ENCODE results near the gene SPATA31C2. TPM values are rescaled to one million over a fixed set of nuclear protein-coding genes. Genes with fewer than 3 reads are reported as not detected.
"Not testable (repeated sequence)": the region's sequence is repeated elsewhere in the genome, so short reads cannot be mapped to it uniquely, and the experiment has no call there.

The SPATA31C2 gene
- total RNA-seq: not detected in 2 replicates

DNA sequence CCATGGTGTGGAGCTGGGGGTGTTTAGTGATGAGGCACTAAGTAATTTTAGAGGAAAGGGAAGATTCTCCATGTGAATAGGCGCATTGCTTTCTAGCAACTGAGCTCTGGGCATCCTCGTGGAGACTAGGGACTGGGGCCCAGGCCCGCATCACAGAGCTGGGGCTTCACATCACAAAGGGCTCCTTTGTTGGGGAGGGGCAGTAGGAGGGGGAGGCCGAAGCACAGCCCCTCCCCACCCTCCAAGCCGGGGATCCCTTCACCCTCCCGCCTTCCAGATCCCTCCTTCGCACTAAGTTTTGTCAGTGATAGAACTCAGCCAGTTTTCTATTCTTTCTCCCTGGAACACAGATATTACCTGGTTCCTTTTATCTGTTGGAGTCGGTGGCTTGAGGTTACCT lies at the start of gene SPATA31C2:
TSS of gene SPATA31C2 (minus strand) at position 101 of the 400 bp plus-strand sequence. CDS start at position 72, 29 bp downstream.
- not testable (repeated sequence) for DNase-seq (ENCODE audit: low read depth, low spot score)

DNA sequence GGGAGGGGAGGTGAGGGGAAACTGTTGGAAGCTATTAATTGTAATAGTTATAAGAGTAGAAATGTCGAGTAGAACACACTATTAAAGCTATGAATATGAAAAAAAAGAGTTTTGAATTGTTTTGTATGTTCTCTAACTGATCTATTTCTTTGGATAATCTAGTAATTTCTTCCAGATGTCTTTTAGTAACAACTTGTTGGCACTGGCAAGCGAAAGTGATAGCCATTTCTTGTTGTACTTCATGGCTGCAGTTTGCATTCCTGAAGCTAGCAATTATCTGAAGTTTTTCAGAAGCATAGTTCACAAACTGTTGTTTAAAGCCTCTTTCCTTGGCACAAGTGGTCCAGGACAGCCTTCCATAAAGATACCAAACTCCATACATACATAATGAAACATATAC lies 49.4 kb upstream of the SPATA31C2 start:
- DNase-seq (ENCODE audit: low read depth, low spot score): no peak

DNA sequence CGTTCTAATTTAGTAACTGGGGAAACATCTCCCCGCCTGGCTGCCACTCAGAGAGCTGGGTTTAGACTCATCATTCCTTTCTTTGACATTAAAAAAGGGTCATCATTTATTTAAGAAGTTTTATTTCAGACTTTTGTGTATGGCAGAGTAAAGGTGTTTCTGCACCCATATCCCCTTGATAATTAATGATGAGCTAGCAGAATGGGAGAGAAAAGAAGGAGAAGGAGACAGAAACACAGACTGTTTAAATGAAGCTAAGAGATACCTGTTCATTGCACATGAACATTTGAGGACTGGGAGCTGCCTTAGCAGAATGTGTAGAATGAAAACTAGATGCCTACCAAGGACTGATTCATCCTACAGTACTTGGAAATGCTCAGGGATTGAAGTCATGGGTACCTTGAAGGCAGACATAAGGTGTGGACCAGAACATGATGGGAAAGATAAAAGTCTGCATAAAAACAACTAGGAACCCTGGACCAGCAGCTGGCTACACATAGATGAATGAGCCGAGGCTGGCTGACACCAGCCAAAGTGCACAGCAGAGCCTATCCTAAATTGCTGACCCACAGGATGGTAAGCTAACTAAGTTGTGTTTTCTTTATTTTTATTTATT lies 48.3 kb upstream of the SPATA31C2 start:
- DNase-seq (ENCODE audit: low read depth, low spot score): no peak

DNA sequence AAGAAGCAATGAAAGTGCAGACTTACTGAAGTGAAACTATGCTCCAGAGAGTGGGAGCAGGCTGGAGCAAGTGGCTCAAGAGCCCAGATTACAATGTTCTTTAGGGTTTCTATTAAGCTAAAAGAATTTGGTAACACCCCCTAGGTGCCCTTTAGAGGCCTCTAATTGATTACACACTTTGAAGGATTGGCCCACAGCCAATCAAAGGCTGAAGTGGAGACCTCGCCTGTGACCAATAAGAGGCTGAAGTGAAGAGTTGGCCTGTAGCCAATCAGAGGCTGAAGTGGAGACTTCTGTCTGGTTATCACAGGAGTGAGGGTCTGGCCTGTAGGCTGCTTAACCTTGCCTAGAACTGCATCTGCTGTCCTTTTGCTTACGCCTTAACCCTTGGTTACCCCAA lies 46.7 kb upstream of the SPATA31C2 start:
- no peak for DNase-seq (ENCODE audit: low read depth, low spot score)

DNA sequence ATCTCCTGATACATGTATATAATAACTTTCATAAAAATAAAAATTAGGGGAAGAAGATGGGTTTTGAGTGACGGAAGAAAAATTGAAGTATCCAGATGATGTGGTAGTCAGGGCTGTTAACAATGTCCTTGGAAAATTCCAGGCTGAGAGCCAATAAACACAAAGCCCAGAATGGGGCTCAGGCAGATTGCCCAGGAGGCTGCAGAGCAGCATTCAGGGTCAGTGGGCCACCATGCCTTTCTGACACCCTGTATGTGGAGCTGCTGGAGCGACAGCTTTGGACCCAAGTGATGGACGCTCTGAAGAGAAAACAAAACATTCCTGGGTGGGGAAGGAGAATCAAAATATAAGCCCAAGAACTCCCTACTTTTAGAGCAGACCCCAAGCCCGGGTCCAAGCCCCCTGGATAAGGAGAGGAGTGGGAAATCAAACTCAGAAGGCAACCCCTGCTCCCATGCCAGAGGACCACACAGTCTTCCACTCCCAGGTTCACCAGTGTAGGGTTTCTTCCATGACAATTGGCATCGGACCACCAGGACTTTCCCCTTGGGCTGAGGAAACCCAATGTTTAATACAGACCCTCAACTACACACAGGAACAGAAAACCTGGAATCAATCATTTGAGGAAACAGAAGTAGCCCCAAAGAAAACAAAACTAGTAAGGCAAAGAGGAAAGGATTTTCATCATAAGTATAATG lies 45.7 kb upstream of the SPATA31C2 start:
- DNase-seq (ENCODE audit: low read depth, low spot score): no peak

DNA sequence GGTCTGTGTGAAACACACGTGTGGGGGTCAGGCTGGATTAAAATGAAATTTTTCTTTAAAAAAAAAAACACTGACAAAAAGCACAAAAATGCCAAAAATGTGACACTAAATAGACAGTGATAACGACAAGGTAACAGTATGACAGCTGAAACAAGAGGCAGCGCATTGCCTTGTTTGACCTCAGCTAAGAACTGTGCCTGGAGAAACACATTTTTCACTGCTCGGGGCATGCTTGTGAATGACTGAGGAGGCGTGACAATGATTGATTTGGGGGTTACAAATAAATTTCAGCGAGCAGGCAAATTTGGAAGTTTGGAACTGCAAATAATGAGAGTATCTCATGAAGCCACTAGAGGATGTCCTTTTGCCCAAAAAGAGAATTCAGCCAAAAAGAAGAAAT lies 44.2 kb upstream of the SPATA31C2 start:
- no peak for DNase-seq (ENCODE audit: low read depth, low spot score)

DNA sequence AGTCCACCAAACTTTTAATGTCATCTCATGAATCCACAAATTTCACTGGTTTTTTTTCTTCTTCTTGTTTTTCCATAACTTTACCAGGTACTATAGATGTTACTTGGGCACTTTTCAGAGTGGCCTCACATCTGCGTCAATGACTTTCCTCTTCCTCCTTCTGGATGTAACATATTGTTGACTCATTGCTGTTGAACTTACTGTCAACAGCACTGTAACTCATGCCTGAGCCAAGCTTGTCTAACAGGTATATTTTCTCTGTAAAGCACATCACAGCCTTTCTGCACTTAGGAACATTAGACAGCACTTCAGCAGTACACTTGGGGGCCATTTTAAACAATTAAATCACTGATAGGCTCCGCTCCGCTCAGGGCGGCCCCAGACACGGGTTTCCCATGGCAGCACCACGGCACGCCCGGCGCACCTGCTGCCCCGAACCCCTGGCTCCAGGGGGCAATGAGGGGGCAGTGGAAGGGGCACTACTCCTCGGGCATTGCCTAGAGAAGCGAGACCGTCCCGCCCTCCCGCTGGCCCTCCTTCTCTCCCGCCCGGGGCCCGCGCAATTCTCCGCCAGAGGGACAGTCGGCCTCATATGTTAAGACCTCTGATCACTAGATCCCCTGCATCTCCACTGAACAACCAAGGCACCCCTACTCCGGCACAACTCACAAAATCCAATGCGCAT lies 41.9 kb upstream of the SPATA31C2 start:
- no peak for DNase-seq (ENCODE audit: low read depth, low spot score)

DNA sequence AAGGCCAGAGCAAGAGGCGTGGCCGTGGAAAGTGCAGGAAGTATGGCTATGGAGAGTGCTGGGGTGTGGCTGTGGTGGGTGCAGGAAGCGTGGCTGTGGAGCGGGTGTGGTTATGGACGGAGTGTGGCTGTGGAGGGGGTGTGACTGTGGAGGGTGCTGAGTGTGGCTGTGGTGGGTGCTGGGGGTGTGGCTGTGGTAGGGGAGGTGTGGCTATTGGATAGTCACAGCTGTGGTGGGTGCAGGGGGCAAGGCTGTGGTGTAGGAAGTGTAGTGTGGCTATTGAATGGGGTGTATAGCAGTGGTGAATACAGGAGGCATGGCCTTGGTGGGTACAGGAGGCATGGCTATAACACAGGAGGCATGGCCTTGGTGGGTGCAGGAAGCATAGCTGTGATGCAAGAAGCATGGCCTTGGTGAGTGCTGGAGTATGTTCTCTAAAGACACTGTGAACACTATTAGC lies 40.8 kb upstream of the SPATA31C2 start:
- no peak for DNase-seq (ENCODE audit: low read depth, low spot score)

DNA sequence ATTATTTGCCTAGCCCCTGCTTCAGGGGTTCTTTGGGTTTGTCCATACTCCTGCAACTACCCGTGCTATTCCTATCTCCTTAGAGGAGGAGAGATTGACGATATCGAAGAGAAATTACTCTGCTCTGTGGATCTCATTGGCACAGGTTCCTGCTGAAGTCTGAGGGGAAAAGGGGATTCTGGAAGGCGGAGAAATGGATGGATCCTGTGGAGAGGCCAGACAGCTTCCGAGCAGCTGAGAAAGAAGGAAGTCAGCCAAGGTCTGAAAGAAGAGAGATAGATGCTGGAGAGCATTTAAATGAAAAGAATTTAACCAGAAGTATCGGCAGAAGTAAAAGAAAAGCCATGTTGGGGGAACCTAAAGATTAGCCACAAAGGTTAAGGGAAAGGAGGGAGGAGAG lies 40.4 kb upstream of the SPATA31C2 start:
- no peak for DNase-seq (ENCODE audit: low read depth, low spot score)

DNA sequence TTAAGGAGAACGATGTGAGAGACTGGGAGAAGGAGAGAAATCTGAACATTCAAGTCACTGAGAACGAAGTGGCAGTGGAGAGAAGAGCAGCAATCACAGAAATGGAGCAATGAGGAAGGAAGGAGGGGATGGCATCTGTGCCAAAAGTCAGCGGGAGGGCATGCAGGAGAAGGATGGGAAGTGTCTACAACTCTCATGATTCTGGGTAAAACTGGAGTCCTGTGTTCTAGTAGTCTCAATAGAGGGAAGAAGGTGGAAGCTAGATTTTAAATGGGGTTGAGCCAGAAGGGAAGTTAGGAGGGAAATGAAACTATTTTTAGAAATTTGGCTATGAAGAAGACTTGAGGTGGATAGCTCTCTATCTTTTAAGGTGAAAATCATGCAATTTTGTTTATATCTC lies 39.1 kb upstream of the SPATA31C2 start:
- DNase-seq (ENCODE audit: low read depth, low spot score): no peak

DNA sequence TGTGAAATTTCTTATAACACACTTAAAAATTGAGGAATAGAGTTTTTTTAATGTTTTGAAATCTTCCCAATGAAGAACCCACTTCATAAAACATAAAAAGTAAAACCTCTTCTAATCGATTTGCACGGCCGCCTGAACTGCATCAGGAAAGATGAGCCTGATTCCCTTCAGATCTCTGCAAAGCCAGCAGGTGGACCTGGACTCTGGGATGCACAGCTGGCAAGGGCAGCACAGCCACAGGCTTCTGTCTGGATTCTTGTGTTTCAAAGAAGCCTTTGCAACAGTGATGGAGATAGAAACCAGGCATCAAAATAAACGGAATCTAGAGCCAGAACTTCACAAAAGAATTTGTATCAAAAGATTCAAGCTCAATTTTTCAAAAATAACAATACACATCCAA lies 36.0 kb upstream of the SPATA31C2 start:
- DNase-seq (ENCODE audit: low read depth, low spot score): no peak

DNA sequence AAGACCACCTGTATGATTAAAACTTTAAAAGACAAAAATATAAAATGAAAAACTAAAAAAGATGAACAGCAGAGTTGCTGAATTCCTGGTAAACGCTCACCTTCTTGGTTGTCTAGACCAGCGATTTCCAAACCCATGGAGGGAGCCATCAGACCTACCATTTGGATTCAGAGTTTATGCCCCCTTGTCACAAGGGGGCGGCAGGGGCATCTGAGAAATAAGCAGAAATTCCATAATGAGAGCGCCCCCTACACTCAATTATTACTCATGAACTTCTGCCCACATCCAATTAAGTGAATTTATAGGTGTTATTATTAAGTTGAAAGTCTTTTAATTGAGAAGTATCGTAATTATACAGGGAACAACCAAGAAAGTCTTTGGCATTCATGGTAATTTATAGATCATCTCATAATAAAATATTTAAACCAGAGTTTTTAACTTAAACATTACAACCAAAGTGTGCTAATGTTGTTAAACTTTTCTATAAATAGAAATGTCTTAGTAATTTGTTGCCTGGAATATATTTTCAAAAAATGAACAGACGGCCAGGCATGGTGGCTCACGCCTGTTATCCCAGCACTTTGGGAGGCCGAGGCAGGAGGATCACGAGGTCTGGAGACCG lies 35.2 kb upstream of the SPATA31C2 start:
- DNase-seq (ENCODE audit: low read depth, low spot score): peak; percentile 44

DNA sequence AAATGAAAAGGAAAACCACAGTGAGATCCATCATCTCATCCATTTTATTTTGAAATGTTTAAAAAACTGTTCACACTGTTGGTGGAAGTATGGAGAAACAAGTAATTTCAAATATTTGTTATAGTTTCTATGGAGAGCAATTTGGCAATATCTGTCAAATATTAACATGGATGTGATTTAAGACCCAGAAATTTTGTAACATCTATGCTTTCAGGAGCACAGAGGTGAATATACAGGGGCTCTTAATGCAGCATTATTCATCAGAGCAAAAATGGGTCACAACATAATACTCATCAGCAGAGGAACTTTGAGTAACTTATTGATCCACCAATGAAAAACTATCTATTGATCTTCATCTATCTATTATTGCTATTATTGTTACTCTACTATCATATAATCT lies 31.4 kb upstream of the SPATA31C2 start:
- DNase-seq (ENCODE audit: low read depth, low spot score): no peak

DNA sequence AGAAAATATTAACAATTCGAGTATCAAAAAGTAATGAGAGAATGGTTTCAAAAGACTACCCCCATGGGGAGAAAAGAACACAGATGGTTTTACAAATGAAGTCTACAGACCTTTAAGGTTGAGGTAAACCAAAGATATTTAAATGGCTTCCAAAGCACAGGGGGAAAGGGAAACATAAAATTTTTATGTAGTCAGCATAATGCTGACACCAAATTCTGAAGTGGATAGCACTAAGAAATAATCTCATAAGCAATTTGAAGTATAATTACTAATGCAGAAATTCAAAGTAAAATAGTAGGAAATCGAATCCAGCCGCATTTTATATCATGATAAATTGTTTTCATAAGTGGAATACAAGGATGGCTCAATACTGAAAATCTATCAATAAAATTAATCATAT lies 30.3 kb upstream of the SPATA31C2 start:
- no peak for DNase-seq (ENCODE audit: low read depth, low spot score)

DNA sequence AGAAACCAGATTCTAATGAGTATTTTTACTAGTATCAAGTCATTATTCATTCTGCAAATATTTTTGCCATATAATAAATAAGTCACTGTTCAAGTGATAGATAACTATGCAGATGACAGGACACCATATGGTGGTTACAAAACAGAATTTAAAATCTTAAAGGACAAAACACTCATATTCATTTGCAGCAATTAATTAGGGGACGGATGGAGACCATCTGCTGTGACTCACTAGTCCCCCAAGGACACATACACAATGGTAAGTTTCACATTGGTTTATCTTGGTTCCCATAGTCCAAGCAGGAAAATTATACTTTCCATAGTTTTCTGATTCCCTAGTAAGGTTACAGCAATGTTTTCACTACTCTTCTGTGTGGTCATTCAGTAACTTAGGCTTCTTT lies 28.4 kb upstream of the SPATA31C2 start:
- no peak for DNase-seq (ENCODE audit: low read depth, low spot score)

DNA sequence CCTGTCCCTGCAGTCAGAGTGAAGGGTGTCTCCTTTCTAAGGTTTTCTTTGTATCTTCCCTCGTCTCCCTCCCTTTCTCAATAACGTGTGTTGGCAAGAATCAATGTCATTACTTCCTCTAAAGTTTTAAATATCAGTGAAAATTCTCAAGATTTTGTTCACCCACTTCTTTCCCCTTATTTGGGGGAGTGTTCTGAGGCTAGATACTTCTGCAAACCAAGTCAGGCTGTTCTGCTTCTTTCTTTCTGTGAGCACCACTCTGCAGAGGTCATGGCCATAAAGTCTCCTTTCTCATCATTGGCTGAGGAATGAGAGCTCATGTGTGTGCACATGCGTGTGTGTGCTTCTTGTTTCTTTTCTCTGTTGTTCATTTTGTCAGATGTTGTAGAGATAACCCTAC lies 26.6 kb upstream of the SPATA31C2 start:
- no peak for DNase-seq (ENCODE audit: low read depth, low spot score)

DNA sequence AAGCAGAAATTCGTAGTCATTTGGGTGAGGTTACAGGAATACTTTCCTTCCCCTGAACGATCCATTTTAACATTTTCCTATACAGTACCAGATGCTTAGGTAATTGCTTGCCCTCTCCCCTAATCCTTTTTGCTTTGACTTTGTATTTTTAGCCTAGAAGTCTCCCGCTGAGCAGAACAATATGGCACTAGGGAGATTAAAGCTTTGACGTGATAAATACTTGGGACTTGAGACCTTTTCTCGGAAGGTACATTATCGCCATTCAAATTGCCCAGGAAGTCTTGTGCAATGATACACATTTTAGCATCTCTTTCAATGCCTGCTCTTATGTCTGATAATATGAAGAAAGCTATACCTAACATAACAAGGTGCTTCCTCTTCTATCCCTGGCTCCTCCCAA lies 22.9 kb upstream of the SPATA31C2 start:
- no peak for DNase-seq (ENCODE audit: low read depth, low spot score)

DNA sequence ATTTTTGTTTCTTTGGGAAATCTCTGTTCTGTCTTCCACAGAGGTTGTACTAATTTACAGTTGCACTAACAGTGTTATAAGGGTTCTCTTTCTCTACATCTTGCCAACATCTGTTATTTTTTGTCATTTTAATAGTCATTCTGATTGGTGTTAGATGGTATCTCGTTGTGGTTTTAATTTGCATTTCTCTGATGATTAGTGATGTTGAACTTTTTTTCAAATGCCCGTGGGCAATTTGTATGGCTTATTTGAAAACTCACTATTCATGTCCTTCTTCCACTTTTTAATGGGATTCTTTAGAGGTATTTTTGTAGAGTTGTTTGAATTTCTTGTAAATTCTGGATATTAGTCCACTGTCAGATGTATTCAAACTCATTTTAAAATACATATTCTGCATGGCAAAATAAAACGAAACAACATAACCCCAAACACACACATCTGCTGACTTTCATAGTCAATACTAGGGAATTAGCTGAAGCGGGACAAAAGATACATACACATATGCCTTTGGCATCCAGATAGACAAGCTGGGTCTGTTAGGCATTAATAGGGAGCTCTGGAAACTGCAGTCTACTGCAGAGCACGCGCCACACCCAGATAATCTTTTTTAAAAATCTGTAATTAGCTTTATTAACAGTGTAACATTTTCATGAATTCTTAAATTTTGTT lies 5.8 kb upstream of the SPATA31C2 start:
- DNase-seq (ENCODE audit: low read depth, low spot score): no peak

DNA sequence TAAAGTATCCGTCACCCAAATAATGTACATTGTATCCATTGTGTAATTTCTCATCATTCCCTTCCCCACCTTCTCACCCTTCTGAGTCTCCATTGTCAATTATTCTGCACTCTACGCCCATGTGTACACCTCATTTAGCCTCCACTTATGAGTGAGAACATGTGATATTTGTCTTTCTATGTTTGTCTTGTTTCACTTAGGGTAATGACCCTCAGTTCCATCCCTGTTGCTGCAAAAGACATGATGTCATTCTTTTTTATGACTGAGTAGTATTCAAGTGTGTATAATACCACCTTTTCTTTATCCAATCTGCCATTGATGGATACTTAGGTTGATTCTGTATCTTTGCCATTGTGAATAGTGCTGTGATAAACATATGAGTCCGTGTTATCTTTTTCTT lies 4.9 kb upstream of the SPATA31C2 start:
- no peak for DNase-seq (ENCODE audit: low read depth, low spot score)

DNA sequence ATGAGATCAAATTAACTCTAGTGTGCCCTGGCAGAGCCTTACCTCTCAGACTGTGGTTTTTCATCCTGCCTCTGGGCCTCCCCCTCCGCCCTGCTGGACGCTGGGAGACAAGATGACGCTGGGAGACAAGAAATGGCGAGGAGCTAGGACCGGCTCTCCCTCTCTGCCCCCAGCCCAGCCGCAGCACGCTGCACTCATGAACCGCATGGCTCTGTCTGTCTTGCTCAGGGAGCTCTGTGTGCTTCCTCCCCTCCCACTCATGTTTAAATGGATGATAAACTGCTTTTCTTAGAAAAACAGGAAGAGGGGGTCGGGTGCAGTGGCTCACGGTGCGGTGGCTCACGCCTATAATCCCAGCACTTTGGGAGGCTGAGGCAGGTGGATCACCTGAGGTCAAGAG lies 4.7 kb downstream of the SPATA31C2 start:
- DNase-seq (ENCODE audit: low read depth, low spot score): not testable (repeated sequence)

DNA sequence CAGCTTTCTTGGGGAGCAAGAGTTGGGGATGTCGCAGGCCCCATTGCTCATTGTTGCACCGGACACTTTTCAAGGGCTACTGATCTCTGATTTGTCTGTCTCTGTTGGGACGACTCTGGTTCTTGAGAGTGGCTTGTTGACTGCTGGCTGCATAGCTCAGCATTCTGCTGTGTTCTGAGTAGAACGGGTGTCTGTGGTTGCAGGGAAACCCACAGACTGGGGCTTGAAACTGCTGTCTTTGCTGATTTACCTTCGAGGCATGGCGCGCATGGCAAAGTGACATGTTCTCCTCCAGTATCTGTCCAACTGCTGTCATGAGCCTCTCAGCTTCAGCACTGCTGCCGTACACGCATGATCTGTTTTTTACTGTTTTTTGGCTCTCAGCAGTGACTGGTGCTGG lies 8.7 kb downstream of the SPATA31C2 start:
- not testable (repeated sequence) for DNase-seq (ENCODE audit: low read depth, low spot score)

Measured in pulmonary artery endothelial cell (primary cell).